Progenitor cell of endocrine pancreas (in vitro differentiated cells): Measurements from ENCODE around the gene PKMYT1. TPM values are rescaled to one million over a fixed set of nuclear protein-coding genes. Genes with fewer than 3 reads are reported as not detected.

Experiments used
- DNase-seq: peaks from one replicate; pipeline ENCODE4 v3.0.0; 2021; ENCODE audit warnings: low spot score; ENCODE audit not compliant: unreplicated experiment
- H3K27ac Mint-ChIP-seq: 2 replicates; pipeline ENCODE4 v1.8.0; 2021; ENCODE audit warnings: mild to moderate bottlenecking, moderate library complexity, mixed read lengths
- H3K27me3 Mint-ChIP-seq: 2 replicates; pipeline ENCODE4 v1.8.0; 2021; ENCODE audit warnings: mixed read lengths
- H3K36me3 Mint-ChIP-seq: 2 replicates; pipeline ENCODE4 v1.8.0; 2022; ENCODE audit warnings: mixed read lengths; ENCODE audit not compliant: insufficient read depth
- H3K4me1 Mint-ChIP-seq: 2 replicates; pipeline ENCODE4 v1.8.0; 2021; ENCODE audit warnings: low read depth, mixed read lengths
- H3K4me3 Mint-ChIP-seq: 2 replicates; pipeline ENCODE4 v1.8.0; 2021; ENCODE audit warnings: low read depth, mild to moderate bottlenecking, moderate library complexity, mixed read lengths
- H3K9me3 Mint-ChIP-seq: 2 replicates; pipeline ENCODE4 v1.8.0; 2021; ENCODE audit warnings: low read depth, mixed read lengths
- total RNA-seq: library from RNA; stranded (reverse); gene quantifications from 2 replicates; pipeline ENCODE4 v1.2.1, GENCODE V29; 2021
- TF ChIP-seq, protein P1 (sequence below): fragments of 200-600 bp; sonication (generic); IDR thresholded peaks from one replicate; pipeline ENCODE4 v1.5.0; 2021; ENCODE audit warnings: antibody characterized with exemption, mild to moderate bottlenecking; ENCODE audit not compliant: unreplicated experiment

PKMYT1 gene
- total RNA-seq, 1 donor from 2014 or later, result 36.5 TPM

DNA sequence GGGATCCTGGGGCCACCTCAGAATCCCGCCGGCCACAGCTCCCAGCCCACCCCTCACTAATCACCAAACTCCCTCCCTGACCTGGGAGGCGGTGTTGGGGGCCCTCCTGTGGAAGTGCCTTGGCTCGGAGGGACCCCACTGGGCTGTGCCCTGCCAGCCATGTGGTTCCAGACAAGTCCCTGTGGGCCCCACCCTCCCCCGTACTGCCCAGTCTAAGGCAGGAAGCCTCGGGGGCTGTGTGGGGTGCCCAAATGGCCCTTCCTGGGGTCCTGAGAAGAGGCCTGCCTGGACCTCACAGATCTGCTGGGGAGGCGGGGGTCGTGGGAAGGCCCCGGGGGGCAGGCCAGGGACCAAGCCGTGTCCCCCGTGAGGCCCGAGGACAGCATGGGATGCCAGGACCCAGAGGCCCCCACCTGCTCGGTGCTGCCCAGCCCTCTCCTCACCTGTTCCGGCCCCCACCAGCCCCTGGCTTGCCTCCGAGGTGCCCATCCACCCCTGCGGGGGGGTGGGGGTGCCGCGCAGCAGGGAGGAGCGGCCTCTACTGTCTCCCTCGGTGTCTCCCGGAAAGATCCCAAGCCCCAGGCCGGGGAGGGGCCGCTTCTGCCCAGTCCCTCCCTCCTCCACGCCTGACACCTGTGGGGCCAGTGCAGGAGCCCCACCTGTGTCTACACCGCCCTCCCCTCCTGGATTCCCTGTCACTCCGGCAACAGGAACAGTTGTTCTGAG lies 25.4 kb downstream of the PKMYT1 start:
- no peak for DNase-seq
- Mint-ChIP-seq H3K27me3 (peaks cover 20% of the 10 kb centered on the region), H3K27ac (no peak overlapping the region), H3K4me1 (peaks cover 5% of the 10 kb centered on the region), H3K36me3 (no peaks in the 10 kb centered on the region), H3K9me3 (no peaks in the 10 kb centered on the region), H3K4me3 (no peak overlapping the region)
- TF ChIP-seq, protein P1, sequence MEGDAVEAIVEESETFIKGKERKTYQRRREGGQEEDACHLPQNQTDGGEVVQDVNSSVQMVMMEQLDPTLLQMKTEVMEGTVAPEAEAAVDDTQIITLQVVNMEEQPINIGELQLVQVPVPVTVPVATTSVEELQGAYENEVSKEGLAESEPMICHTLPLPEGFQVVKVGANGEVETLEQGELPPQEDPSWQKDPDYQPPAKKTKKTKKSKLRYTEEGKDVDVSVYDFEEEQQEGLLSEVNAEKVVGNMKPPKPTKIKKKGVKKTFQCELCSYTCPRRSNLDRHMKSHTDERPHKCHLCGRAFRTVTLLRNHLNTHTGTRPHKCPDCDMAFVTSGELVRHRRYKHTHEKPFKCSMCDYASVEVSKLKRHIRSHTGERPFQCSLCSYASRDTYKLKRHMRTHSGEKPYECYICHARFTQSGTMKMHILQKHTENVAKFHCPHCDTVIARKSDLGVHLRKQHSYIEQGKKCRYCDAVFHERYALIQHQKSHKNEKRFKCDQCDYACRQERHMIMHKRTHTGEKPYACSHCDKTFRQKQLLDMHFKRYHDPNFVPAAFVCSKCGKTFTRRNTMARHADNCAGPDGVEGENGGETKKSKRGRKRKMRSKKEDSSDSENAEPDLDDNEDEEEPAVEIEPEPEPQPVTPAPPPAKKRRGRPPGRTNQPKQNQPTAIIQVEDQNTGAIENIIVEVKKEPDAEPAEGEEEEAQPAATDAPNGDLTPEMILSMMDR, result no peak

DNA sequence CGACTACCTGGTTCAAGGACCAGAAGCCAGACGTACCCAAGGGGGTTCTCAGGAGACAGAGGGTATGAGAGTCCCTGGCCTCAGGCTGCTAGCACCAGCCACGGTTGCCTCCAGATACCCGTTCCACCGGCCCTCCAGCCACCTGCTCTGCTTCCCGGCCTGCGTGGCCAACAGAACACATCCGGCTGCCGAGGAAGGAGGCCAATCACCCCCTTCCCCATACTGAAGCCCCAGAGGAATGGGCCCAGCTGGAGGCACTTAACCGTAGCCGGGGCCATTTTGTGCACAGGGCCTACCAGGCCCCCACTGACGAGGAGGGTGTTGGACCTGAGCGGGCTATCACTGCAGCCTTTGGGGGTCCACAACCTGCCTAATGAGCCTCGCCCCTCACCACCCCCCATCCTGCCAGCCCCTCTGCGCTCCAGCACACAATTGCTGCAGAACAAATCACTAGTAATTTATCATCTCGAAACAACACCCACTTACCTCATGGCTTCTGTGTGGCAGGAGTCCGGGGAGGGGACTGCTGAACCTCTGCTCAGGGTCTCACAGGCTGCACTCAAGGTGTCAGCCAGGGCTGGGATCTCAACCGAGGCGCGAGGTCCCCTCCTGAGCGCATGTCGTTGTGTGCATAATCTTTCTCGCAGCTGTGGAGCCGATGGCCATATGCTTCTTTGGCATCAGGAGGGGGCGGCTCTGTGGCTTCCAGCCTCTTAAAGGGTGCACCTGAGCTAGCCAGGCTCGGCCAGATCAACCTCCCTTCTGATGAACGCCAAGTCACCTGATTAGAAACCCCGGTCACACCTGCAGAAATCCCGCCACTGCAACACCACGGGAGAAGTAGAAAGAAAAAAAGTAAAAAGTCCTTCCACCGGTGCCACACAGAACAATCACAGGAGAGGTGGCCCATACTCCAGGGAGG lies 26.3 kb downstream of the PKMYT1 start:
- peaks cover 5% of the 10 kb centered on the region for H3K4me1 Mint-ChIP-seq
- H3K27me3 Mint-ChIP-seq, result peaks cover 16% of the 10 kb centered on the region
- H3K36me3 Mint-ChIP-seq, result peaks cover 2% of the 10 kb centered on the region
- H3K4me3 Mint-ChIP-seq, result no peak overlapping the region
- DNase-seq, result no peak
- no peak overlapping the region for H3K27ac Mint-ChIP-seq
- H3K9me3 Mint-ChIP-seq, result no peaks in the 10 kb centered on the region
- TF ChIP-seq, protein P1, result no peak

DNA sequence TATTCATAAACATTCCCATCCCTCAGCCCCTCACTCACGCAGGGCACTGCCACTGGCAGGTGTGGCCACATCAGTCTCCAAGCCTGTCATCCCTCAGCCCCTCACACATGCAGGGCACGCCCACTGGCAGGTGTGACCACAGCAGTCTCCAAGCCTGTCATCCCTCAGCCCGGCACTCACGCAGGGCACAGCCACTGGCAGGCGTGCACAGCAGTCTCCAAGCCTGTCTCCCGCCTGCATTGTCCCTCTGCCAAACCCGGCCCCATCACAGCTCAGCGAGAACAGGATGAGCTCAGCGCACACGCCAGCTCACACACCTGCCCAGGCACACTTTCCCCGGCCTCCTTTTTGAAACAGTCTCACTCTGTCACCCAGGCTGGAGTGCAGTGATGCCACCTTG lies 27.6 kb downstream of the PKMYT1 start:
- TF ChIP-seq, protein P1, result no peak
- H3K27me3 Mint-ChIP-seq, result peaks cover 15% of the 10 kb centered on the region
- no peaks in the 10 kb centered on the region for H3K9me3 Mint-ChIP-seq
- DNase-seq, result no peak
- H3K4me3 Mint-ChIP-seq, result no peak overlapping the region
- no peak overlapping the region for H3K27ac Mint-ChIP-seq
- peaks cover 5% of the 10 kb centered on the region for H3K4me1 Mint-ChIP-seq
- H3K36me3 Mint-ChIP-seq, result peaks cover 2% of the 10 kb centered on the region

DNA sequence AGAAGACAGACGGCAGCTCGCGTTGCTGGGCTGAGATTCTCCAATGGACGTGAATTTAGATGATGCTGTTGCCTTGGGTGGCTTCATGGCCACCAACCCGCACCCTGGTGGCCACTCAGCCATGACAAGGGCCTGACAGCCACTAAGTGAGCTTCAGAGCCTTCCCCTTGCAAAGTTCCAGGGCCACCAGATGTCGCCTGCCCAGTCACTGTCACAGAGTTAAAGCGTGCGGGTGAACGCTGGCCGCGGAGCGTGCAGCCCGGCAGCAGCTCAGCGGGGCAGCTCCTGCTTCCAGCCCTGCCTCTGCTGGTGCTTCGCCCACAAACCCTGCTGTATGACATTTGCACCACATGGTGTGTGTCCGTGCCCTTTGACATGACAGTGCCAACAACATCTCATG lies 29.5 kb downstream of the PKMYT1 start:
- peaks cover 11% of the 10 kb centered on the region for H3K36me3 Mint-ChIP-seq
- H3K27ac Mint-ChIP-seq, result no peak overlapping the region
- peaks cover 7% of the 10 kb centered on the region for H3K27me3 Mint-ChIP-seq
- TF ChIP-seq, protein P1, result no peak
- H3K4me1 Mint-ChIP-seq, result peaks cover 5% of the 10 kb centered on the region
- H3K9me3 Mint-ChIP-seq, result no peaks in the 10 kb centered on the region
- H3K4me3 Mint-ChIP-seq, result no peak overlapping the region
- no peak for DNase-seq

DNA sequence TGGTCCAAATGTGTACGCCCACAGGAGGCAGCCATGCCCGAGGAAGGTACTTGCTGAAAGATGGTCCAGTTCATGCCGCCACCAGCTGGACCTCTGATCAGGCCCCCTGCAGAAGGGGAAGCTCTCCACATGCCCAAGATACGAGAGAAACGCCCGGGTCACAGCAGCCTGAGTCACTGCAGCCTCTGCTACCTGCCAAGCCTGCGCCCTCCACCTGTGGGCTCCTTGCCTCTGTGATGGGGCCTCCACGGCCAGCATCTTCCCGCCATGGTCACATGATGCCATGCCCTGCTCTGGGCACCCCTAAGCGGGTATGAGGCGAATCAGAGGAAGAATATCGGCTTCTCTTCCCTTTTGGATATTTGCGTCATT lies 29.9 kb downstream of the PKMYT1 start:
- H3K9me3 Mint-ChIP-seq, result no peaks in the 10 kb centered on the region
- peaks cover 11% of the 10 kb centered on the region for H3K36me3 Mint-ChIP-seq
- DNase-seq, result no peak
- TF ChIP-seq, protein P1, result no peak
- no peak overlapping the region for H3K4me3 Mint-ChIP-seq
- peaks cover 7% of the 10 kb centered on the region for H3K27me3 Mint-ChIP-seq
- no peak overlapping the region for H3K27ac Mint-ChIP-seq
- H3K4me1 Mint-ChIP-seq, result peaks cover 5% of the 10 kb centered on the region
